CD8-positive, alpha-beta memory T cell (primary cell): ENCODE measurements around the gene RGMA. TPM values are rescaled to one million over a fixed set of nuclear protein-coding genes. Genes with fewer than 3 reads are reported as not detected.

Experiments
- CTCF ChIA-PET: fragments of 350-600 bp; sonication (Branson Sonifier 250); formaldehyde crosslinking; loops from one replicate; lab custom pipeline; 2021; ENCODE audit warnings: antibody characterized with exemption; lab: Charles Lee
- POLR2A ChIA-PET: fragments of 350-600 bp; sonication (Branson Sonifier 250); formaldehyde crosslinking; loops from one replicate; lab custom pipeline; 2021; ENCODE audit warnings: antibody characterized with exemption; lab: Charles Lee
- DNase-seq, 5 donors: peaks; one replicate each; pipeline versions ENCODE4 v3.0.0 to v3.0.0-alpha.2; 2020 to 2022; ENCODE audit warnings: mixed read lengths in 1 of 5
- H3K27ac ChIP-seq: one replicate; pipeline ENCODE4 v1.7.0; 2013; ENCODE audit warnings: low read depth, mild to moderate bottlenecking, low read length, moderate library complexity
- H3K27me3 ChIP-seq: 2 replicates; pipeline ENCODE4 v1.7.0; 2013; ENCODE audit warnings: low read length, mild to moderate bottlenecking; ENCODE audit not compliant: insufficient read depth, poor library complexity, severe bottlenecking
- H3K36me3 ChIP-seq: 2 replicates; pipeline ENCODE4 v1.7.0; 2013; ENCODE audit warnings: mild to moderate bottlenecking, low read length, moderate library complexity; ENCODE audit not compliant: insufficient read depth
- H3K4me1 ChIP-seq: 2 replicates; pipeline ENCODE4 v1.7.0; 2013; ENCODE audit warnings: mild to moderate bottlenecking, low read length, moderate library complexity; ENCODE audit not compliant: insufficient read depth
- H3K4me3 ChIP-seq: 2 replicates; pipeline ENCODE4 v1.7.0; 2013; ENCODE audit warnings: mild to moderate bottlenecking, low read length
- H3K9me3 ChIP-seq: 2 replicates; pipeline ENCODE4 v1.7.0; 2013; ENCODE audit warnings: mild to moderate bottlenecking, low read length
- H3K27ac Mint-ChIP-seq, 8 donors: one replicate each; pipeline ENCODE4 v1.8.0; 2020 to 2021; ENCODE audit warnings: mixed read lengths in 8 of 8, mild to moderate bottlenecking in 6 of 8, inconsistent platforms in 3 of 8, moderate library complexity in 3 of 8
- H3K27me3 Mint-ChIP-seq, 2 donors: one replicate each; pipeline ENCODE4 v1.8.0; 2020 to 2021; ENCODE audit warnings: mixed read lengths in 2 of 2, mild to moderate bottlenecking in 1 of 2, moderate library complexity in 1 of 2
- H3K36me3 Mint-ChIP-seq, 3 donors: one replicate each; pipeline ENCODE4 v1.8.0; 2020 to 2021; ENCODE audit warnings: mixed read lengths in 3 of 3, inconsistent platforms in 1 of 3, mild to moderate bottlenecking in 1 of 3
- H3K4me1 Mint-ChIP-seq, 3 donors: one replicate each; pipeline ENCODE4 v1.8.0; 2020 to 2021; ENCODE audit warnings: mixed read lengths in 3 of 3, inconsistent platforms in 1 of 3, mild to moderate bottlenecking in 1 of 3
- H3K4me3 Mint-ChIP-seq, 7 donors: one replicate each; pipeline ENCODE4 v1.8.0; 2020 to 2021; ENCODE audit warnings: mixed read lengths in 7 of 7, mild to moderate bottlenecking in 6 of 7, moderate library complexity in 4 of 7, inconsistent platforms in 2 of 7
- H3K9me3 Mint-ChIP-seq, 5 donors: one replicate each; pipeline ENCODE4 v1.8.0; 2020 to 2022; ENCODE audit warnings: mixed read lengths in 5 of 5, mild to moderate bottlenecking in 3 of 5, moderate library complexity in 2 of 5, inconsistent platforms in 1 of 5
- polyA plus RNA-seq: library from polyadenylated mRNA; unstranded; fragments of 300-500 nt; fragmentation: Illumina TruSeq; gene quantifications from one replicate; pipeline ENCODE4 v1.2.3, GENCODE V29; 2021
- total RNA-seq, 2 experiments: library from RNA; stranded (reverse); gene quantifications; one replicate each; pipeline ENCODE4 v1.2.3, GENCODE V29; 2021

RGMA gene
- total and polyA plus RNA-seq, 3 experiments from 2014 or later = 0.20 TPM; not detected in 1

GRCh38 chr15:93088200-93088980 is 621 bp downstream of the RGMA start:
- H3K9me3 ChIP-seq = no peaks in the 10 kb centered on the region
- Mint-ChIP-seq H3K27me3 (peaks cover 48 to 71% of the 10 kb centered on the region in 2 donors), H3K4me3 (peak overlapping the region; percentile 76 to 89 (median 85)), H3K27ac (peak overlapping the region in 2 of 8 donors; percentile 36 to 40), H3K9me3 (no peaks in the 10 kb centered on the region), H3K36me3 (peaks cover 0 to 2% (median 0%) of the 10 kb centered on the region in 3 donors), H3K4me1 (peaks cover 16 to 22% (median 19%) of the 10 kb centered on the region in 3 donors)
- H3K36me3 ChIP-seq = no peaks in the 10 kb centered on the region
- POLR2A ChIA-PET = interaction anchor here (0.8 to 1.5 kb wide), 2 partner anchors 41 to 1032 kb away, joined by 3 to 6 read pairs; no protein-coding TSS in a partner anchor
- DNase-seq = peak in 1 of 5 donors; percentile 16
- CTCF ChIA-PET = interaction anchor here (0.7 to 2.5 kb wide), 34 partner anchors 10 to 1031 kb away, joined by 3 to 19 read pairs (median 4); no protein-coding TSS in a partner anchor
- peaks cover 26% of the 10 kb centered on the region for H3K27me3 ChIP-seq
- H3K4me3 ChIP-seq = peak overlapping the region; percentile 21
- peaks cover 10% of the 10 kb centered on the region for H3K4me1 ChIP-seq
- H3K27ac ChIP-seq = no peak overlapping the region

- peaks cover 10% of the 10 kb centered on the region for H3K4me1 ChIP-seq
- no peaks in the 10 kb centered on the region for H3K9me3 Mint-ChIP-seq
- peak; percentile 42 to 81 (median 64) for DNase-seq
- H3K27me3 Mint-ChIP-seq = peaks cover 50 to 77% of the 10 kb centered on the region in 2 donors
- CTCF ChIA-PET = interaction anchor here (0.6 to 2.5 kb wide), 37 partner anchors 9 to 1032 kb away, joined by 3 to 19 read pairs (median 4); no protein-coding TSS in a partner anchor
- POLR2A ChIA-PET = interaction anchor here (0.8 to 1.5 kb wide), 2 partner anchors 40 to 1032 kb away, joined by 3 to 6 read pairs; no protein-coding TSS in a partner anchor
- peaks cover 0 to 2% (median 0%) of the 10 kb centered on the region in 3 donors for H3K36me3 Mint-ChIP-seq
- H3K4me3 ChIP-seq = peak overlapping the region; percentile 21
- peak overlapping the region in 2 of 8 donors; percentile 25 to 40 for H3K27ac Mint-ChIP-seq
- H3K4me3 Mint-ChIP-seq = peak overlapping the region; percentile 76 to 89 (median 85)
- peaks cover 26% of the 10 kb centered on the region for H3K27me3 ChIP-seq
- H3K36me3 ChIP-seq = no peaks in the 10 kb centered on the region
- H3K27ac ChIP-seq = no peak overlapping the region
- H3K4me1 Mint-ChIP-seq = peaks cover 16 to 22% (median 19%) of the 10 kb centered on the region in 3 donors
- no peaks in the 10 kb centered on the region for H3K9me3 ChIP-seq
Observed at GRCh38 chr15:93087825-93088199, 1.2 kb downstream of the RGMA start.

GRCh38 chr15:93086791-93087190 is 2.2 kb downstream of the RGMA start:
- POLR2A ChIA-PET = no interaction called here
- no peak overlapping the region for H3K27ac Mint-ChIP-seq
- Histone ChIP-seq H3K36me3 (no peaks in the 10 kb centered on the region), H3K4me1 (peaks cover 10% of the 10 kb centered on the region), H3K9me3 (no peaks in the 10 kb centered on the region), H3K27me3 (peaks cover 26% of the 10 kb centered on the region), H3K4me3 (no peak overlapping the region), H3K27ac (no peak overlapping the region)
- peaks cover 16 to 22% (median 19%) of the 10 kb centered on the region in 3 donors for H3K4me1 Mint-ChIP-seq
- H3K4me3 Mint-ChIP-seq = no peak overlapping the region
- H3K36me3 Mint-ChIP-seq = peaks cover 0 to 2% (median 0%) of the 10 kb centered on the region in 3 donors
- CTCF ChIA-PET = interaction anchor here (2.0 to 2.5 kb wide), 3 partner anchors 56 to 1033 kb away, joined by 8 to 19 read pairs (median 12); no protein-coding TSS in a partner anchor
- DNase-seq = no peak
- peaks cover 54 to 87% of the 10 kb centered on the region in 2 donors for H3K27me3 Mint-ChIP-seq
- H3K9me3 Mint-ChIP-seq = no peaks in the 10 kb centered on the region

GRCh38 chr15:93085692-93086091 is 3.3 kb downstream of the RGMA start:
- H3K36me3 Mint-ChIP-seq = peaks cover 0 to 2% (median 0%) of the 10 kb centered on the region in 3 donors
- peaks cover 16 to 22% (median 19%) of the 10 kb centered on the region in 3 donors for H3K4me1 Mint-ChIP-seq
- ChIA-PET CTCF (no interaction called here), POLR2A (no interaction called here)
- no peaks in the 10 kb centered on the region for H3K9me3 Mint-ChIP-seq
- Histone ChIP-seq H3K9me3 (no peaks in the 10 kb centered on the region), H3K4me3 (no peak overlapping the region), H3K27me3 (peaks cover 24% of the 10 kb centered on the region), H3K4me1 (peaks cover 10% of the 10 kb centered on the region), H3K27ac (no peak overlapping the region), H3K36me3 (no peaks in the 10 kb centered on the region)
- no peak for DNase-seq
- H3K27ac Mint-ChIP-seq = no peak overlapping the region
- peaks cover 60 to 88% of the 10 kb centered on the region in 2 donors for H3K27me3 Mint-ChIP-seq
- no peak overlapping the region for H3K4me3 Mint-ChIP-seq

GRCh38 chr15:93082861-93083260 is 6.2 kb downstream of the RGMA start:
- H3K27me3 Mint-ChIP-seq = peaks cover 48 to 88% of the 10 kb centered on the region in 2 donors

GRCh38 chr15:93081399-93081798 is 7.6 kb downstream of the RGMA start:
- ChIA-PET POLR2A (no interaction called here), CTCF (no interaction called here)

More at GRCh38 chr15:93082861-93083260, 6.2 kb downstream of the RGMA start:
- no peak overlapping the region for H3K4me3 Mint-ChIP-seq
- H3K27ac Mint-ChIP-seq = no peak overlapping the region
- peaks cover 2 to 5% (median 3%) of the 10 kb centered on the region in 3 donors for H3K4me1 Mint-ChIP-seq
- H3K4me3 ChIP-seq = no peak overlapping the region
- H3K36me3 ChIP-seq = no peaks in the 10 kb centered on the region
- no peak for DNase-seq
- H3K9me3 ChIP-seq = no peaks in the 10 kb centered on the region
- peaks cover 0 to under 1% (median 0%) of the 10 kb centered on the region in 3 donors for H3K36me3 Mint-ChIP-seq
- CTCF ChIA-PET = no interaction called here
- no peak overlapping the region for H3K27ac ChIP-seq
- POLR2A ChIA-PET = no interaction called here
- peaks cover 17% of the 10 kb centered on the region for H3K27me3 ChIP-seq
- H3K4me1 ChIP-seq = peaks cover 3% of the 10 kb centered on the region
- peaks cover 0 to 1% (median 0%) of the 10 kb centered on the region in 5 donors for H3K9me3 Mint-ChIP-seq

GRCh38 chr15:93080451-93080850 is 8.6 kb downstream of the RGMA start:
- Histone ChIP-seq H3K4me3 (no peak overlapping the region), H3K4me1 (no peaks in the 10 kb centered on the region), H3K36me3 (no peaks in the 10 kb centered on the region), H3K9me3 (no peaks in the 10 kb centered on the region), H3K27me3 (no peaks in the 10 kb centered on the region), H3K27ac (no peak overlapping the region)
- POLR2A ChIA-PET = no interaction called here
- Mint-ChIP-seq H3K4me3 (peak overlapping the region in 1 of 7 donors; percentile 4), H3K9me3 (peaks cover 0 to 1% (median 0%) of the 10 kb centered on the region in 5 donors), H3K36me3 (no peaks in the 10 kb centered on the region), H3K27ac (no peak overlapping the region), H3K27me3 (peaks cover 42 to 87% of the 10 kb centered on the region in 2 donors), H3K4me1 (no peaks in the 10 kb centered on the region)
- CTCF ChIA-PET = no interaction called here
- DNase-seq = no peak

More at GRCh38 chr15:93081399-93081798, 7.6 kb downstream of the RGMA start:
- peaks cover 5% of the 10 kb centered on the region for H3K27me3 ChIP-seq
- H3K27ac ChIP-seq = no peak overlapping the region
- no peak overlapping the region for H3K27ac Mint-ChIP-seq
- H3K4me1 Mint-ChIP-seq = no peaks in the 10 kb centered on the region
- peaks cover 0 to 1% (median 0%) of the 10 kb centered on the region in 5 donors for H3K9me3 Mint-ChIP-seq
- no peaks in the 10 kb centered on the region for H3K4me1 ChIP-seq
- no peaks in the 10 kb centered on the region for H3K36me3 Mint-ChIP-seq
- no peaks in the 10 kb centered on the region for H3K9me3 ChIP-seq
- H3K36me3 ChIP-seq = no peaks in the 10 kb centered on the region
- peaks cover 40 to 88% of the 10 kb centered on the region in 2 donors for H3K27me3 Mint-ChIP-seq
- H3K4me3 ChIP-seq = no peak overlapping the region
- DNase-seq = no peak
- H3K4me3 Mint-ChIP-seq = no peak overlapping the region
